GM19043 (cell line): ENCODE data around the gene ERICH2.

Experiments used
- ATAC-seq: cut with Tn5 transposase; IDR thresholded peaks from one replicate; pipeline ENCODE4 v1.9.1; 2021; ENCODE audit warnings: low read depth; ENCODE audit not compliant: unreplicated experiment

ERICH2 gene

DNA sequence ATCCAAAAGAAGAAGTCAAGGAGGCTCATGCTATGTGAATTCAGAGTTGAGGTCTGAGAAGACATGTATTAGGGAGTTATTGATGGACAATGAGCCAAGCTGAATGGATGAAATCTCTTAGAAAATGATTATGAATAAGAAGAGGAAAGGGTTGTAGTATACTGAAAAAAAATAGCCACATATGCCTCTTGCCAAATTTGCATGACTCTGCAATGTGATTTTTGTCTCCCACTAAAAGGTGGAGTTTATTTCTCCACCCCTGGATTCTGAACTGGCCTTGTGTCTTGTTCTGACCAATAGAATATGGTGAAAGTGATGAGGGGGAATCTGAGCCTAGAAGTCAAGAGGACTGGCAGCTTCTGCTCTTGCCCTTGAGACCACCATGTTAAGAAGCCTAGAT is 8.6 kb upstream of the ERICH2 start:
- no peak for ATAC-seq

DNA sequence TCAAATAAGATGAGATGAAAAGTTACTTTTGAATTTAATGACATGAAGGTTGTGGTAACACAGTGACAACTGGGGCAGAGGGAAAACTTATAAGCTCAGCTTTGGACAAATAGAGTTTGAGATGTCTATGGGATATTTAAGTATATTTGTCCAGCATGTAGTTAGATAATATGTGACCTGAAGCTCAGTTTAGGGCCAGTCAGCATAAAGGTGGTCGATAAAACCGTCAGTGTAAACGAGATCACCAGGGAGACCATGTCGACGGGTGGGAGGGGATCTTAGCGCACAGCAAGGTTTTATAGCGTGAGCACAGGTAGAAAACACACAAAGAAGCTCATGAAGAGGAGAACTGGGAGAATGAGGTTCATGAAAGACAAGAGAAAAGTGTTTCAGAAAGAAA is 7.4 kb upstream of the ERICH2 start:
- no peak for ATAC-seq

DNA sequence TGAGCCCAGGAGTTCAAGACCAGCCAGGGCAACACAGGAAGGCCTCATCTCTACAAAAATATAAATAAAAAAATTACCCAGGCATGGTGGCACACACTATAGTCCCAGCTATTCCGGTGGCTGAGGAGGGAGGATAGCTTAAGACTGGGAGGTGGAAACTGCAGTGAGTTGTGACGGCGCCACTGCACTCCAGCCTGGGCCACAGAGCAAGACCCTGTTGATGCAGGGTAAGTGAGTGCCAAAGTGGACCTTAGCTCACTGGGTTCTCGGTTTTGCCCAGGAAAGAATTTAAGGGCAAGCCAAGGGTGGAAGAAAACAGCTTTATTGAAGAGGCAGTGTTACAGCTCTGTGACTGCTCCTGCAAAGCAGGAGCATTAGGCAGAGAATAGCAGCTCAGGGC is 6.9 kb upstream of the ERICH2 start:
- no peak for ATAC-seq

DNA sequence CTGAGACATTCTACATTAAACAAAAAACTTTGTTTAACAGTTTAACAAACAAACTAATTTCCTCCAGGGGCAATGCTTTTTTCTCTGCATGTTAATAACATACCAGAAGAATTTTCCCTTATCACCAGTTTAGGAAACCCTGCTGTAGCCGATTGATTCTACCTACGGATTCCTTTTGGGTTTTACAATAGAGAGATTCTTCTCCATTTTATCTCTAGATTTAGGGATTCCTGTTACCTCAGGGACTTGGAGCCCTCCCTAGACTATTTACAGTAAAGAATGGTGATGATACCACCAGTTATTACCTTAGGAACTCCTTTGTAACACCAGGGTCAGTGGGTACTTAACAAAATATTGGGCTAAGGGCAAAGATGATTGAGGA is 5.3 kb upstream of the ERICH2 start:
- no peak for ATAC-seq

DNA sequence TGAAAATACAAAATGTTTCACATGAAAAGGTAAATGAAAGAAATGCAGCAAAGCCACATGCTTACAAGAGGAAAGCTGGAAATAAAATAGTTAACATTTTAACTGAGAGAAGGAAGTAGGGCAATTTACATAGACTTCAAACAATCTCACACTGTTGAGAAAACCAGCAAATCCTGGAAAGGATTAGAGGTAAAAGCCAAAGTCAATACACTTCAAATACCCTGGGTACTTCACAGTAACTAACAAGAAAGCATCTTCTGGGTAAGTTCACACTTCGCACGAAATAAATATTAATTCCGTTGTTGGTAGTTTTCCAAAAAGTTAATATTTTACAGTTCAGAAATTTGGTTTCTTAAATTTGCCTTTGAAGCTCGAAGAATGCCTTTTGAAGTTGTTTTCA is 3.5 kb upstream of the ERICH2 start:
- ATAC-seq = no peak

DNA sequence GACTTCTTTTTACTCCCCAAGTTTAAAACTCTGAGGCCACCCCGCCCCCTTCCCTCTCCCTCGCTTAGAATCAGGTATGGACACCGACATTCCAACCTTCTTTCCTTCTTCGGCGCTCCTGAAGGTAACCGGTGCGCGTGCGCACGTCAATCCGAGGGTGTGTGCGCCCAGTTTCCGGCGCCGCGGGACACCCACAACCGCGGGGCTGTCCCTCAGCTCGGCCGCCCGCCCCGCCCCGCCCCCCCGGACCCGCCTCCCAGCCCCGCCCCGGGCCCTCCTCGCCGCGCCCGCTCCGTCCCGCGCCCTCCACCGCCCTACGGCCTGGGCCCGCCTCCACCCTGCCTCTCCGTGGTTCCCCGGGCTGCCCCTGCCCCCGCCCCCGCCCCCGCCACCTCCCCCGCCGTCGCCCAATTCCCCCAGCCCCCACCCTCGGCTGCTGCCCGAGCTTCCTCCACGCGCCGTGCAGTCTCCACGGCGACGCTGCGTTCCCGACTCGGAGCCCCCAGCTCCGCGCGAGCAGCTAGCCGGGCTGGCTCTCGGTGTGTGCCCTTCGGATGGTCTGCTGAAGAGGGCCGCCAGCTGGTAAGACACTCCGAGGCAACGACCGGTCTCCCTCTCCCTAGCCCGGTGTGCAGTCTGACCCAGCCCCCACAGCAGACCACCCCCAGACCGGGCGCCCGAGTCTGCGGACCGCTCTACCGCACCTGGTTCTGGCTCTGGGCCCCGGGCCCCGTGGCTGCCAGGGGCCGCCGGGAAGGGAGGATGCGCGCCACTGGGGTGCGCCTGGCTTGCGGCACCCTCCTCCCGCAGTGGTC is 635 bp downstream of the ERICH2 start:
- ATAC-seq = peak; percentile 81

DNA sequence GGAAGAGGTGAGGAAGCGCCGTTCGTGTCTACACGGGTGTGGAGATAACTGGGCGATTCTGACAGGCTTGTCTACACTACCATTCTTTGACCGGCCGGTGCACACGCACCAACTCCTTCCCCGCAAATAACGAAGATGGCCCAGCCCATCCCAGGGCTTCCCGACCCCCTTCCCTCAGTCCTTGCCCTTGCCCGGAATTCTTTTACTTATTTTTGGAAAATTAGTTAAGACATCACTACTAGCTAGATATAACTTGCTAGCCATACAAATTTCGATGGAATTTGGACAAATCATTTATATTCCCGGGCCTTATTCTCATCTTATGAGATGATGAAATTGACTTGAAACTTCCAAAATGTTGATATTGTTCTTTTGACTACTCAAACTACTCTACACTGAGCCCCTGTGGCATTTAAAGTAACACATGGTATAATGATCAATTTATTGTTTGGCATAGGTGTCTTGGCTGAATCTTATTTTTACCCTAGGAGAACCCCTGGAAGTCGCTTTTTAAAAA is 1.3 kb downstream of the ERICH2 start:
- ATAC-seq = no peak

DNA sequence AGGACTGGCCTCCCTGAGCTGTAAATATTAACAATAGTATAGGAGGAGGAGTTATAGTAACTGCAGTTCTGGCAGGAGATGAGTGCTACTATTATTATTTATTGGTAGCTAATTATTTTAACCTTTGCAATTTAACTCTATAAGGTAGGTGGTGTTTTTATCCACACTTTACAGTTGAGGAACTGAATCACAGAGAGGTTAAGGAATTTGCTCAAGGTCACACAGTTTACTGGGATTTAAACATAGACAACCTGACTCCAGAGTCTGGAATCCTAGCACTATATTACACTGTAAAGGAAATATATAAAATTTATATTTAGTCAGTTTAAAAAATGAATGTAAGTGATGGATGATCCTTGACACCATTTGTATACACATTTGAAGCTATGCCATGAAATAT is 2.1 kb downstream of the ERICH2 start:
- no peak for ATAC-seq

DNA sequence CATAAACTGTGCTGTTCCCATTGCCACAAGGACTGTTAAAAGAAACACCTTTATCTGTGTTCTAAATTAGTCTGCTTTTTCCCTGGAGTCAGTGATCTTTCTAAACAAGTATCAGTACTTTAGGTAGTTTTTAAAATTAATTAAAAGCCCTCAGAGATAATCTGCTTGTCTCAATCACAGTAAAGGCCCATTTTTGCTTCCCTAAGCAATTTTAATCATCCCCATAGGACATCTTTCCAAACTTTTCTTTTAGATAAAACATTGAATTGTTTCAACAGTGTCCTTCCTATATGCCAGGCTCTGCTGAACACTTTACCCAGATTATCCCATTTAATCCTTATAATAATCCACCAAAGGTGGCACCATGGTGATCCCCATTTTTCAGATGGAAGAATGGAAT is 3.9 kb downstream of the ERICH2 start:
- ATAC-seq = no peak

DNA sequence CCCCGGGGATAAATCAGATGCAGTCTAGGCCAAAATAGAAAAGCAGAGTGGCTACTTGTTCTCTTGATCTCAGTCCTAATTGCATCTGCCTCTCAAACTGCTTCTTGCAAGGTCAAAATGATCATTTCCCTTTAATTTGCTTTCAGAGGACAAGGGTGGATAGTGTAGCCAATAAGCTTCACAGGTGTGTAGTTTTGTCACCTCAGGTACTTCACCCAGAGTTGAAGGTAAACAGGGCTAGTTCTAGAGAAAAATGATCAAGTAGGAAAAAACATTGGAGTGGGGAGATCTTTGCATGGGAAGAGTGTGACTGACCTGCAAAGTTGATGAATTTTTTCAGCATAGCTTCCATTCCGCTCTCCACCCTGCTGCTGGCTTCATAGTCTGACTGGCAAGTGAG is 8.7 kb downstream of the ERICH2 start:
- ATAC-seq = no peak

DNA sequence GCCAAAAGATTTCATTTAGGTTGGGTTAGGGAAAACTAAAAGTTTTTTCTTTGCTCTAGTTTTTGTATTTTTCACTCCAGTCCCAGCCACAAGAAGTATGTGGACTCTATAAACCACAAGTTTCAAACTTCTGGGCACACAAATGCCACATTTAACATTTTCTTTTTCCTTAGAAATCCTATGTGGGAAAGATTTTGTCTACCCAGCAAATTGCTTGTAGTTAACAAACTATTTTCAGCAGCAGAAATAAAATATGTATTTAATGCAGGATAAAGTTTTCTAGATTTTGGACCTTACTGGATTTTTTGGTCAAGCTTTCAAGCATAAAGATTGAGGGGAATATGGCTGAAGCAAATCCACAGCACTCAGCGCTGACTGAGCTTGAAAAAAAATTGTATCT is 9.1 kb downstream of the ERICH2 start:
- ATAC-seq = no peak

DNA sequence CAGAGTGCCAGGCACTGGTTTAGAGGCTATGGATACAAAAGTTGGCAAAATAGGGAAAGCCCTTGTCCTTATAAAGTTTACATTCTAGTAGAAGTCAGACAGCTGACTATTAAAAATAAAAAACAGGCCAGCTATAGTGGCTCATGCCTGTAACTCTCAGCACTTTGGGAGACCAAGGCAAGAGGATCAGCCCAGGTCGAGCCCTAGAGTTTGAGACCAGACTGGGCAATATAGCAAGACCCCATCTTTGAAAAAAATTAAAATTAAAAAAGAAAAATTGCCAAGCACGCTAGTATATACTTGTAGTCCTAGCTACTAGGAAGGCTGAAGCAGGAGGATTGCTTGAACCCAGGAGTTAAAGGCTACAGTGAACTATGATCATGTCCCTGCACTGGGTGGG is 12.5 kb downstream of the ERICH2 start:
- no peak for ATAC-seq

DNA sequence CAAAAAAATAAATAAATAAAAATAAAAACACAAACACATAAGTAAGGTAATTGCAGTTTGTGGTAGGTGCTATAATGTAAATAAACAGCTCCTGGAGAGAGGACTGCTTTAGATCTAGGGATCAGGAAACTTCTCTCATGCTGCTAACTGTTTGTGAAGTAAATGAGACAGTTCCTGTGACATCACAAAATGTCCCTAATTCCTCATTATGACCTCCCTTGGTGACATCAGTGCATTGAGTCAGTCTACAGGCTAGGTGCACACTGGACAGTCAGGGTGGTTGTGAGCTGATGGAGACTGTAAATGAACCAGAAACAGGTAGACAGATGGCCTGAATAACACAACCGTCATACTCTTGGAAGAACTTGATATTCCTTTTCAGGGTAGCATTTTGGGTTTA is 13.4 kb downstream of the ERICH2 start:
- ATAC-seq = no peak

DNA sequence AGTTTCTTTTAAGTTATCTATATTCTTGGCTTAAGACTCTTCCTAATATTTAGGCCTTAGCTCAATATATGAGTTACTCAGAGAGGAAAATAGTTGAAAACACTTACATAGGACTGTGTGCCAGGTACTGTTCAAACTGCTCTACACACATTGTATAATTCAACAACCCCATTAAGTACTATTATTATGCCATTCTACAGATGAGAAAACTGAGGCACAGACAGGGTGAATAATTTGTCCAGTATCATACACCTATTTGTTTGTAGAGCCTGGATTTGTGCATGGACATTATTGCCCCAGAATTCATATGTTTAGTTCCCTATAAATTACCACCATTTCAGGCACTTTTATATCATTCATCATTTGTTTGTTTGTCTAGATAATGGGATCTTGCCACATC is 28.8 kb downstream of the ERICH2 start:
- no peak for ATAC-seq

DNA sequence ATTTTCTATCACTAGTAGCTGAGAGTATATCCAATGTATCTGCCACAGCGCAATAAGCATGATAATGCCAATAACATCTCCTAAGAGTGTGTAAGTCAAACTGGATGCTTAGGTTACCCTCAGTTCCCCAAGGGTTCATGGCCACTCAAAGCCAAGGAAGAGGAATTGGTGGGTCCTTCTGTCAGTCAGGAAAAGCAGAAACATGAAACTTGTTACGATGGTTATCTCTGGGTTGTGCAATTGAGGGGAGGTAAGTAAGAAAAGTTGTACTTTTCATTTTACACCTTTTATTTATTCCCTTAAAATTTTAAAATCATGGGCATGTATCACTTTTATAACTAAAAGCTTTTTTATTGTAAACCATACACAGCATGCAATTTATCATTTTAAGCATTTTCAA is 36.4 kb downstream of the ERICH2 start:
- no peak for ATAC-seq

DNA sequence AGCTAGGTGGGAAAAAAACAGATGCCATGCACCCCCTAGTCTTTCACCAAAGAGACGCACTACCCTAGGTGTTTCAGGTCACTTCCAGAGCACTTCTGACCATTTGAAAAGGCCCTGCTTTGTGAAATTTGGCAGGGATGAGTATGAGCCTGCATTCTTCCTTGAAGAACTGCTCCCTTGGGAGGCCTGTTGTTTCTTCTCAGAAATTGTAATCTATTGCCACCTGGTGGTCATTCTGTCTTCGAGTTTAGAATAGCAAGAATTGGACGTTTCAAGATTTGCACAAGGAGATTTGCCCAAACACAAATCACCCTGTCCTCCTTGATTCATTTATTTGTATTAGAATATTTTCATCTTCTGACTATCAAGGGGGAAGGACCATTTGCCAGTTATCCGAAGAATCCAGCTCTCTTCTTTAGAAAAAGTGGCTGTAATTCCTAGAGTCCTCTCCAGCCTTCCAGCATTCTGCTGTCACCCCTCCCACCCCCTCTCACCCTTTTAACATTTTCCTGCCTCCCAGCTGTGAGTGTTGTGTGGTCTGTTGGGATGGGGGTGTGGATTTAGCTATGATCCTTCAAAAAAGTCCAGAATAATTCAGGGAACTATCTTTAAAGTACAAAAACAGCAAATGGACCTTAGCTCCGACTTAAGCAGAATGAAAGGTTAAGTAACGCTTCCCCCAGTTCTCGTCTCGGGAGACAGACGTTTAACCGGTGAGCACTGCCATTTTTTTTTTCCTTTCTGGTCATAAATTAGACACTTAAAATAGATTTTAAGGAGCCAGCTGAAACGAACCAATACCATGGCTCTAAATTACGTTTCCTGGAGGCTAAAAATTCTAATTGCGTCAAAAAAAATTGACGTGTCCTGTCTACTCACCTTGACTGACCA is 42.8 kb downstream of the ERICH2 start:
- no peak for ATAC-seq

DNA sequence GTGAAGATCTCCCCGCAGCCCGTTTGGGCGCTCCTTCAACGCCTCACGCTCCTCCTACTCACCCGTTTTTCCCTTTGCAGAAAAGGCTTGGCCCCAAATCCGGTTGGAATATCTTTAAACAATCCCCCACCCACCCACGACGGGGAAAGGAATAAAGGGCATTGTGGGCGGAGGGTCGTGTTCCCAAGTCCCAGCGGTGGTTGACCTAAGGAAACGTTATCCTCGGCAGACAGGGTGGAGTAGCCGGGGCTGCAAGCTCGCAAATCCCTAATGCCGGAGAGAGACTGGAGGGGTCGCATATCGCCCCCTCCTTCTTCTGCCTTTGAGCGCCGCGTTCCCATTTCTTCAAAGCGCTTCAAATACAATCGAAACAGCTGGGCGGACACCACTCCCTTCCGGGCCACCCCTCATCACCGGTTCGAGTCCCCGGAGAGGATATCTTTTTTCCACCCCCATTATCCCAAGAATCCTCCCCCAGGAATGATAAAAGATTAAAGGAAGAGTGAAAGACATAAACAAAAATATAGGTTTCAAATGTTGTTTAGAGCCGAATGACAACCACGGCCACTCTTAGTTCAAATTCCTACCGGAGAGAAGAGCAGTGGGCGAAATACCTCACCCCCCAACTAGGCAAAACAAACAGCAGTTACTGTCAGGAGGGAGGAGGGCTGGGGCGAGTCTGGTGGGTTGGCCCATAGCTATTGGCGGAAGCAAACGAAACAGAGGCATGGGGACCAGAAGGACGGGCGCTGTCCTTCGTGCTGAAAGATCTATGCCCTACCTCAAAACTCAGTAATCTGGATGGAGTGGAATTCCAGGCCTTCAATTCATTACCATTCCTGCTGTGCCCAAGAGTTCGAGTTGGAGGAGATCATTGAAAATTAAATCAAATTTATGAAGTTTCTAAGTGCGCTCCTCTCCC is 43.7 kb downstream of the ERICH2 start:
- ATAC-seq = no peak

DNA sequence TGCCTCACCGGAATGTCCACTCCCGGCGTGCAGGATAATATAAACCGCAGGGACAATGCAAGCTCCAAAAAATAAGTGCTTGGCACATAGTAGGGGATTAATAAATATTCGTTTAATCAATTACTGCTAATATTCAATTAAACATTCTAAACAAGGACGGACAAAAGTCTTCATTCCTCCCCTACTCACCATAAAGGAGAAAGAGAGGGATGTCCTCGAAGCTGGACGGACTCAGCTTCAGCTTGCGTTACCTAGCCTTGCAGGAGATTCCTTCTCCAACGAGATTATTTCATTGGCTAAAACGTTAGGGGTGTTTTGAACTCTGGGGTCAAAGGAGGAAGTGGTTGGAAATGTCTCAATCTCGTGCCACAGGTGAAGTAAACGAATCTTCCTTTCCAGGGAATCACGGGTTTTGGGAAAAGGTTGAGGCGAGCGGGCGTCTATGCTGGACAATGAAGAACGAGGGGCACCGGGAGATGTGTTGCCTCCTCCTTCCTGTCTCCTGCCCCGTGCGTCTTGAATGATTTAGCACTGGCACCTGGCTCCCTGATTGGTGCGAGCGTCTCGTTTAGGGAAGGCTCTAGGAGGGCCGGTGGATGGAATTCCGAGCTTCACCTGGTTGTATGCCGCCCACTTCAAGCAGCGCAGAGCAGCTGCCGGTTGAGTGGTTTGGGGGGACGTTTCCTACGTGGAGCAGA is 44.5 kb downstream of the ERICH2 start:
- no peak for ATAC-seq

DNA sequence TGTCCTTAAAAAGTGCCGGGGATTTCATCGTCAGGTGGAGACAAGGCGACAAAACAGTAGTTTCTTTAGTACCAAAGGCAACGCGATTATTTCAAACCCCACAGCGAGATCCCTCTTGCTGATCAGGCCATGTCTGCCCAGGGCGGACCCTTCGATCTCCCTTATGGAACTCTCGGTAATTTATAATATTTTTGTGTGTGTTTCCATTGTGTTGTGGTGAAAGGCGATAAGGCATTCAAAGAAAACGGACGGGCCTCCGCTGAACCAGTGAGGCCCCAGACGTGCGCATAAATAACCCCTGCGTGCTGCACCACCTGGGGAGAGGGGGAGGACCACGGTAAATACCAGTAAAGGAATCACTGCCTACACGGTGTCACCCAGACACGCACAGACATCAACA is 45.1 kb downstream of the ERICH2 start:
- ATAC-seq = no peak
